Adrenal gland (tissue), 5 donors: ENCODE results near the gene NR6A1.

ENCODE experiments used
- POLR2A ChIP-seq, 2 donors: fragments of 450-650 bp; IDR thresholded peaks; one replicate each; pipeline ENCODE4 v1.6.1; 2017; ENCODE audit warnings: antibody characterized with exemption in 2 of 2, mild to moderate bottlenecking in 2 of 2, moderate library complexity in 1 of 2
- TF ChIP-seq, protein P1 (sequence below), 6 experiments: fragments of 450-650 bp in 4 of 6; fragments of 200-600 bp in 2 of 6; sonication (generic) in 1 of 6; IDR thresholded peaks; 1 replicate in 5 of 6; 2 replicates in 1 of 6; pipeline versions ENCODE4 v1.5.1 to v1.8.0; 2016 to 2021; ENCODE audit warnings: antibody characterized with exemption in 6 of 6, mild to moderate bottlenecking in 2 of 6, moderate library complexity in 1 of 6
- donor health status: DM: no; HTN: no; CAD: no.

DNA sequence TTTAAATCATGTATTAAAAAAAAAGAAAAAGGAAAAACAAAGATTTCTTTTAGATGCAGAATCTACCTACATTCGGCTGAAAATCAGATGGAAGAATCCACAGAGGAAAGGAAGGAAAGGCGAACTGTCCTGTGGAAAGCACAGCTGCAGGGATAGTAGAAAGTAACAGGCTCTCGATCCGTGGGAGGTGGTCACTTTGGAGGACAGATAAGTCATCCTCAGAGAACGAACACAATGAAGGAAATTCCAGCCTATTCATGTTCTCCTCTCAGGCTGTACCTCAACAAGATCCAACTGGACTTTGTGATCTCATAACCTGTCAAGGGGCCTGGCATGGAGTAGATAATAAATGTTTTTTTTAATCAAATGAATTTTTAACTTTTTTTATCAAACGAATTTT is 72.8 kb downstream of the NR6A1 start:
- TF ChIP-seq, protein P1, sequence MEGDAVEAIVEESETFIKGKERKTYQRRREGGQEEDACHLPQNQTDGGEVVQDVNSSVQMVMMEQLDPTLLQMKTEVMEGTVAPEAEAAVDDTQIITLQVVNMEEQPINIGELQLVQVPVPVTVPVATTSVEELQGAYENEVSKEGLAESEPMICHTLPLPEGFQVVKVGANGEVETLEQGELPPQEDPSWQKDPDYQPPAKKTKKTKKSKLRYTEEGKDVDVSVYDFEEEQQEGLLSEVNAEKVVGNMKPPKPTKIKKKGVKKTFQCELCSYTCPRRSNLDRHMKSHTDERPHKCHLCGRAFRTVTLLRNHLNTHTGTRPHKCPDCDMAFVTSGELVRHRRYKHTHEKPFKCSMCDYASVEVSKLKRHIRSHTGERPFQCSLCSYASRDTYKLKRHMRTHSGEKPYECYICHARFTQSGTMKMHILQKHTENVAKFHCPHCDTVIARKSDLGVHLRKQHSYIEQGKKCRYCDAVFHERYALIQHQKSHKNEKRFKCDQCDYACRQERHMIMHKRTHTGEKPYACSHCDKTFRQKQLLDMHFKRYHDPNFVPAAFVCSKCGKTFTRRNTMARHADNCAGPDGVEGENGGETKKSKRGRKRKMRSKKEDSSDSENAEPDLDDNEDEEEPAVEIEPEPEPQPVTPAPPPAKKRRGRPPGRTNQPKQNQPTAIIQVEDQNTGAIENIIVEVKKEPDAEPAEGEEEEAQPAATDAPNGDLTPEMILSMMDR (IDR thresholded peaks at IDR 0.05): no peak
- TF ChIP-seq POLR2A (IDR thresholded peaks at IDR 0.05): no peak
